ENCODE data around the gene MAPK10. TPM values are rescaled to one million over a fixed set of nuclear protein-coding genes. Genes with fewer than 3 reads are reported as not detected.

MAPK10 gene
- polyA plus RNA-seq, 1 donor (not counting 4 experiments of a cell fraction or from before 2014, with no cell fraction given), result 8.2 TPM

- dilution Hi-C loops (cut with MboI; ENCODE audit: extremely low pct_ligation_motif_present, low sequenced_read_pairs), result no loop called here
- TF ChIP-seq CTCF (optimal IDR thresholded peaks at IDR 0.05 in 1 of 3, IDR thresholded peaks at IDR 0.05 in 1 of 3, conservative IDR thresholded peaks at IDR 0.05 in 1 of 3; ENCODE audit: extremely low read depth in 1 of 3, insufficient read depth in 2 of 3, low read length in 3 of 3), result no peak
- H3K9me3 ChIP-seq (ENCODE audit: control insufficient read depth, low read depth, low read length), result no peaks in the 10 kb centered on the region
- H2AFZ ChIP-seq (ENCODE audit: control insufficient read depth, low read length), result no peak overlapping the region
- no peak overlapping the region for H3K4me3 ChIP-seq (ENCODE audit: control insufficient read depth in 2 of 3, extremely low read depth in 1 of 3, insufficient read depth in 2 of 3, low read depth in 1 of 3, low read length in 3 of 3)
- H3K4me2 ChIP-seq (ENCODE audit: control insufficient read depth, extremely low read depth, insufficient read depth, low read depth, low read length), result no peak overlapping the region
- no peak for DNase-seq (ENCODE audit: low read depth, low spot score)
- H4K20me1 ChIP-seq (ENCODE audit: control insufficient read depth, extremely low read depth, insufficient read depth, low read length), result no peaks in the 10 kb centered on the region
- no peaks in the 10 kb centered on the region for H3K9me1 ChIP-seq (ENCODE audit: control insufficient read depth, extremely low read depth, insufficient read depth, low read length)
- no peaks in the 10 kb centered on the region for H3K27me3 ChIP-seq (ENCODE audit: control insufficient read depth, extremely low read depth, insufficient read depth, low read length)
- no peaks in the 10 kb centered on the region for H3K79me2 ChIP-seq (ENCODE audit: control insufficient read depth, insufficient read depth, low read length)
- no peak overlapping the region for H3K27ac ChIP-seq (ENCODE audit: control insufficient read depth, insufficient read depth, low read length)
- no peak overlapping the region for H3K9ac ChIP-seq (ENCODE audit: control insufficient read depth, extremely low read depth, insufficient read depth, low read length)
- H3K36me3 ChIP-seq (ENCODE audit: control insufficient read depth in 2 of 2, extremely low read depth in 1 of 2, insufficient read depth in 2 of 2, low read length in 2 of 2), result no peaks in the 10 kb centered on the region
- no peak for FAIRE-seq
- H3K4me1 ChIP-seq (ENCODE audit: control insufficient read depth, extremely low read depth, insufficient read depth, low read length), result no peaks in the 10 kb centered on the region
These were observed 419.7 kb downstream of the MAPK10 start for GRCh38 chr4:85940151-85940550.

Small RNA genes within 50 kb of the gene (small RNA-seq; reads per million reads assigned to genes)
- gene RN7SKP96 (ENCODE audit: insufficient read length in 3 of 3, low read depth in 3 of 3, low replicate concordance in 1 of 3), result 0 reads per million in 3 experiments

Other genes starting within 250 kb of the MAPK10 start
- gene PTPN13, start 234.3 kb upstream of the MAPK10 start, polyA plus RNA-seq, result 19.3 to 37.6 TPM (median 23.5 TPM) in 3 replicates

Data from keratinocyte (primary cell).